IPS-NIHi11 (cell line): ENCODE data around the gene ADCY5.

Source experiments
- DNase-seq: peaks from one replicate; pipeline ENCODE4 v3.0.0; 2012; ENCODE audit warnings: mixed read lengths, low spot score

ADCY5 gene

GRCh38 chr3:123301331-123302184 is 147.3 kb downstream of the ADCY5 start:
- DNase-seq = no peak

GRCh38 chr3:123300583-123300982 is 148.3 kb downstream of the ADCY5 start:
- DNase-seq = no peak

DNA sequence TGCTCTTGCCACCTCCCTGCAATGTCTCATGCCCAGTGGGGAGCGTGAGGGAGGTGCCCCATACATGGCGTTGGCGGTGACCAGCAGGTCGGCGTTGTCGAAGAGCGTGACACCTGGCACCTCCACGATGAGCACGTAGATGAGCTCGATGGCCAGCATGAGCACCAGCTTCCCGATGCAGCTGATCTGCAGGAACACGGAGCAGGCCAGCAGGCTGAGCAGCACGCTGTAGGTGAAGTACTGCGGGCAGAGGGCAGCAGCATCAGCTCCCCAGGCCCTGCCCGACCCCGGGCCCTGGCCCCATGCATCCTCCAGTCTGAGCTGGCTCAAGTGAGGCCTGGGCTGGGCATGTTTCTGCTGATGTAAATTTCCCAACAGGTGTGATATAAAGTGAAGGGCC is 148.8 kb downstream of the ADCY5 start:
- no peak for DNase-seq

- DNase-seq = no peak
Measured at GRCh38 chr3:123299581-123299980, 149.3 kb downstream of the ADCY5 start.

DNA sequence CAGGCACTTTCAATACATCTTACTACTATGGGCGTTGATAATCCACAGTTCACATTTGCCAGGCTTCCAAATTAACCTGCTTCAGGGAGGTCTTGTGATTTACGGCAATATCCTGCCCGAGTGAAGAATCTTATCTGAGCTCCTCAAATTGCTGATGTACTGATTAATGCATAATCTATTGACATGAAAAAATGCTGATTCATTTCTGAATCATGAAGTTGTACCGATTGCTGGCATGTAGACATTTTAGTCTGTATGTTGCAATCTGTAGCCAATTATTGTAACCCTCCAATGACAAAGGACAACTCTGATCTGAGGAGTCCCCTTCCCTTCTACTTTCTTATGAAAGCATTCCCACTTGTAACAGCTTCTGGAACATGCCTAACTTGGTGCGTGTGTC is 150.0 kb downstream of the ADCY5 start:
- DNase-seq = no peak

DNA sequence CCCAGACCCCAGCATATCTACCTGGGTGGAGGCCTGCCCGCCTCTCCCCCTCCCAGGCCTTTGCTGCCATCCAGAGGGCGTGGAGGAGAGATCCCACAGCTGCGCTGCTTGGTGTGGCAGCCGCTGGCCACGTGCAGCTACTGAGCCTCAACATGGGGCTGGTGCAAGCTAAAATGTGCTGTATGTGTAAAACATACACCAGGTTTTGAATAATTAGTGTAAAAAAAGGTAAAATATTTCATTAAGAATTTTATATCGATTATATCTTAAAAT is 151.3 kb downstream of the ADCY5 start:
- peak; percentile 82 for DNase-seq

DNA sequence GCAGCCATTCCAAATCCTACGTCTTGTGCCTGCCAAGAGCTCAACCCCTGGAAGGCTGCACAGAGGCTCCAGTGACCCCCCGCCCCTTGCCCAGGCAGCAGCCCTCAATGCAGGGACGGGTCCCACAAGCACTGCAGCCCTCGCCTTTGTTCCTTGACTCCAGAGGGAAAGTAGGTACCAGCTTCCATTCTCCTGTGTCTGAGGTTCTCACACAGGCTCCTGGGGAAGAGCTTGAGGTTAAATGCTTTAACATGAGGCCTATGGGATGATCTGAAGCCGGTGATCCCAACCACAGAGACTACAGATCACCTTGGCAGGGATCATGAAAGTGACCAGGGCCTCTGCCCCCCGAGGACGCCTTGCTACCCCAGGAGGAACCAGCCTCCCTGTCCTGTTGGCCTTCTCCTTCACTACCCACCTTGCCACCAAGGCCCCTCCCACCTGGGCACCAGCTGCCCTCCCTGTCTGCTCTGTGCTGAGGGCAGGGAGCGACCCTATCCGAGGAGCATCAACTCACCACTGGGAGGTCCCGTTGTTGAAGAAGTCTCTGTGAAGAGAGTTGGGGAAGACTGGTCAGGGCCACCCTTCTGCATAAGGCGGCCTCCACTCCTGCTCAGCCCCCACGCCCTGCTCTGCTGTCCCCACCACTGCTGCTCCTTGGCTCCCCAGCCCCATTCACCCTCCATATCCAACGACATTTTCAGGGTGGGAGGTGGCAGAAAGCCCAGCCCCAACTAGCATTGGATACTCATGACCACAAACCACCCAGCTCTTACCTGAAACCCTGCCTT is 151.9 kb downstream of the ADCY5 start:
- no peak for DNase-seq

DNA sequence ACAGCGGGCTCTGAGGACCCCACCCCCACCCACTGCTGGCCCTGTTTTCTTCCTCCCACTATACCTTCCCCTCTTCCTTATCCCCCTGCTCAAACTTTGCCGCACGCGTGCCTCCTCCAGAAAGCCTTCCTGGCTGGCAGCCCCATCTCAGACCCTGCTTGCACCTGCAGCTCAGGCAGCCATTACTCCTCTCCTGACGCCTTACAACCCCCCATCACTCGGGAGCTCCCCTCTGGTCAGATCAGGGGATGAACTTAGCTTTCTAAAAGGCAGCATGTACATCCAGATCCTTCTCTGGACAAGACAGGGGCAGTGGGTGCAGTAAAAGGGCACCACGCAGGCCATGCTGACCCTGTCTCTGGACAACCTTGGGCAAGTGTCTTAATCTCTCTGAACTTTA is 152.6 kb downstream of the ADCY5 start:
- no peak for DNase-seq

GRCh38 chr3:123295901-123296250 is 153.0 kb downstream of the ADCY5 start:
- DNase-seq = no peak

DNA sequence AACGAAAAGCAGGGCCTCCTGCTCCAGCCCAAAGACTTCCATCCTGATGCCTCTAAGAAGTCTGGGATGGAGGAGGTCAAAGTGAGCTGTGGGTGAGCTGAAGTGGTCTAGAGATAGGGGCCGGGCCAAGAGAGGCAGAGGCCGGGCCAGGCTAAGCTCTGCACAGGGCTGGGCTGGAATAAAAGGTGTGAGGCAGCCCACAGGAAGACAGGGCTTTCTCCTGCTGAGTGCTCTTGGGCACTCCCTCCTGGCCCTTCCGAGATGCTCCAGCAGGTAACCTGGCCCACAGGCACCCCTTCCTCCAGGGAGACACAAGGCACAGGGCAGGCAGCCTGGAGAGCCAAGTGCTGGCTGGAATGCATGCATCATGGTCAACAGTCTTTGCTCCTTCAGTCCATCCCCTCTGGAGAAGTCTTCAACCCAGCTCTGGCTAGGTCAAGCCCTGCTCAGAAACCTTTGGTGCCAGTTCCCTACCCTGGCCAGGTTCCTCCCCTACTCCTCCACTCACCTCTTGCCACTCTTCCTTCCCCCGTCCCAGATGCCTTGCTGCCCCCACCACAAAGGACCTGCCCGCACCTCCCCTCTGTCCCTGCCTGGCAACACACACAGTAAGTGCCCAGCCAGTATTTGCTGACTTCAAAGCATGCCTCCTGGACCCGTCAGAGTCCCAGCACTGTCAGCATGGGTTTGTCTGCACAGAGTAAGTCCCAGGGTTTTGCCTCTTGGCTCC is 153.6 kb downstream of the ADCY5 start:
- DNase-seq = no peak

- no peak for DNase-seq
Measured at GRCh38 chr3:123294296-123294938, 154.5 kb downstream of the ADCY5 start.

DNA sequence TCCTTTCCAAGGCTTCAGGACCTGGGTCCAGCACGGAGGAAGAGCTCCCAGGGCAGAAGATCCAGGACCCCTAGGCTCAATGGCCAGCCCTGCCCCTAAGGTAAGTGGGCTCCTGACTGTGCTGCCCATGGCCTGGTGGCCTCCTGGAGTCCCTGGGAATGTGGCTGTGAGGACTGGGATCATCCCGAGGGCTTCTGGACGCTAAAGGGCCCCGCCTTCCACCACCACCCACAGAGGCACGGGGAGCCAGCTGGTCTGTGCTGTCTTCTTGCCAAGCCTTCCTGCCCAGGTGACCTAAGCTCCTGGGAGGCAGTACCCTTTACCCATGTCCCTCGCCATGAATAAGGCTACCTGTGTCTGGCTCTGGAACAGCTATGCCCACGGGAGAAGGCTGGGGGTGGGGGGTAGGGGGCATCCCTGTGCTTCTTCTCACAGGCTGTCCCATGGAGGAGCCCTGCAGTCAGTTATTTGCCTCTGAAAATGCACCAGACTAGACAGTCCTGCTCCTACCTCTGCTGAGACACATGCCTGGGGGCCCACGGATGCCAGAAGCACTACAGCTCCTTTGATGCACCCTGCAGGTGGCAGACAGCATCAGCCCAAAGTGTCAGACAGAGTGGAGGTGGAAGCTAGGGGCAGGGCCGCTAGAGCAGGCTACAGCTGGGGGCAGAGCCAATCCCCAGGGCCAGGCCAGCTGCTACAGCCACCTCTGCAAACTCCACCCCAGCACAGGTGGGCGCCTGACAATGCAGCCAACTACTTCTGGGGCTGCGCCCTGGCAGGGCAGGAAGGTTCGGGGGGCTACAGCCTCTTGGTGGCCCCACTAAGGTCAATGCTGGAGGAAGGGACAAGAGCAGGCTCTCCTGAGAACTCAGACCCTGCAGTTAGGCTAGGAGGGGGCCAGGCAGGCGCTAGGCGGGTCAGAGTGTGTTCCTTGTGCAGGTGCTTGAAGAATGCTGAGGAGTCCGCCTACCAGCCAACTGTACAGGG is 156.3 kb downstream of the ADCY5 start:
- peak; percentile 42 for DNase-seq

GRCh38 chr3:123291404-123291803 is 157.5 kb downstream of the ADCY5 start:
- DNase-seq = no peak

- DNase-seq = no peak
Measured at GRCh38 chr3:123290962-123291361, 157.9 kb downstream of the ADCY5 start.

GRCh38 chr3:123290107-123290930 is 158.6 kb downstream of the ADCY5 start:
- no peak for DNase-seq

DNA sequence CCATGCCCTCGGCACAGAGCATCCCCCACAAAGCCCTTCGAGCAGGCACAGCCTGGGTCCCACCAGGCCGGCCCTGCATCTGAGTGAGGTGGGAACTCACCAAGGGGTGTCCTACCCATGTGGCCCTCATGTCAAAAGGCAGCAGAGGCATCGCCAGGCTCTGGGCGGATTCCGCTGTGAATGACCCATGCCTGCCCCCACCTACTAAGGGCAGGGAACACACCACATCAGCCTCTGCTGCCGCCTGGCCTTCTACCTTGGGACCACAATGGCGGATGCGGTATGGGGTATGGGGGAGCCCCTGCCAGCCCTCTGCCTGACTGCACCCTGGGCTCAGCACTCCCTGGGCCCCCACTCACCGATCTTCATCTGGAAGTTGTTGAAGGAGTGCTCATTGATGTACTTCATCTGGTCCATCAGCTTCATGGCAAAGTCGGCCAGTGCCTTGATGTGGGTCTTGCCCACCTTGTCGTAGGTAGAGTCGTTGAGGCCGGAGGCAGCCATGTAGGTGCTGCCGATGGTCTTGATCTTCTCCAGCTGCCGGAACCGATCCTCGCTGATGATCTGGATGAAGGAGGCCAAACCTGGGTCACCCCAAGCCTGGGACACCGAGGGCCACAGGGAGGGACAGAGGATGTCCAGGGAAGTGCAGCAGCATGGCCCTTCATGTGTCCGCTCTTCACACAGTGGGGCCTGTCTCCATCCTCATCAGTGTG is 159.3 kb downstream of the ADCY5 start:
- no peak for DNase-seq

DNA sequence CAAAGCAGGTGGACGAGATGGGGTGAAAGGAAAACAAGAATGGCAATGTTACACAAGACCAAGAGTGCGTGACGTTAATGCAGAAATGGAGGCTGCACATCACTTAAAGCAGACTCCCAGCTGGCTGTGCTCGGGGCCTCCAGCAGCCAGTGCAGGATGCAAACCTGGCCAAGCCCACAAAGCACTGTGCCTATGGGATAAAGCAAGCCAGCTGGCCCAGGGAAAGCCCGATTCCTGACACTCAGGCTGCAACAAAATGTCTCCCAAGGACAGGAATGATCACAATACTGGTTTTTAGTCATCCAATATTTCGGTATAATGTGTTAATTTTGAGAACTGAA is 161.0 kb downstream of the ADCY5 start:
- no peak for DNase-seq

DNA sequence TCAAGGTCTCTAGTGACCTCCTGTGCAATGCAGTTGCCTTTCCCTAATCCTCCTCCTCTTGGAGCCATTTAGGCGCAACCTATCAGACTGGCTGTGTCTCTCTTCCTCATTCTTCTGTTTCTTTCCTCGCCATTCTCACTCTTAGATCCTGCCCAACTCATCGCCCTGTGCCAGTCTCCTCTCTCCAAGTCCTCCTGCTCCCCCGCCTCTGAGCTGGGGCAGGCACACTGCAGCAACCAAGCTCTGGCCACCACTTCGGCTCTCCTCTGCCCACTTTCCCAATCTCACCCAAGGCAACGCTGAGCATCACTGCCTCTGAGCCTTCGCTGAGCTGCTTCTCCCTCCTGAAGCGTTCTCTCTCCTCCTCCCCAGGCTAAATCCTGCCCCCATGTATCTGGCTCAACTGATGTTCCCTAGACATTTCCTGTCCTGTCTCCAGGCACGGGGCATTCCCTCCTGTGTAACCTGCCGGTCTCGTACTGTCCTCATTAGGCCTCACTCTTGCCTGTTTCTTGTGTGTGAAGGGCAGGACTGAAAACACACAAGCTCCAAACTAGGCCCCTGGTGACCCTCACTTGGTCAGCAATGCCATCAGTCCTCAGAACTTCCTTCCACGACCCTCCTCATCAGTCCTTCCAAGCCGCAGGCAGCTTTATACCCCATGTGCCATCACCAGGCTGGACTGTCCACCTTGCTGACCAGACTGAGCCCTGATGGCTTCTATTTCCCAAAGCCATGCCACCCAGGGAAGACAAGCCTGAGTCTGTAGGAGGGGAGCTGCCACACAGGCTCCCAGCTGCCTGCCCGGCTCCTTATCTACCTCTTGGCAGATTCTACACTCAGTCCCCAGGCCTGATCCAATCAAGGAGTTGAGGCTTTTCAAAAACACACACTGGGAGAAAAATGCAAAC is 161.6 kb downstream of the ADCY5 start:
- DNase-seq = no peak
